Measurements from ENCODE around the gene TSPAN1.
"Not testable (repeated sequence)": the region's sequence is repeated elsewhere in the genome, so short reads cannot be mapped to it uniquely, and the experiment has no call there.

GRCh38 chr1:46223055-46223454 lies 48.2 kb downstream of the TSPAN1 start:
- not testable (repeated sequence) for TF ChIP-seq MAX (IDR thresholded peaks at IDR 0.05); TAF1 (conservative IDR thresholded peaks at IDR 0.05); GABPA (IDR thresholded peaks at IDR 0.05 in 1 of 2, conservative IDR thresholded peaks at IDR 0.05 in 1 of 2); FOXA1 (IDR thresholded peaks at IDR 0.05); CTCF (IDR thresholded peaks at IDR 0.05; ENCODE audit: low read depth, low read length, missing input control); SP1 (IDR thresholded peaks at IDR 0.05); YY1 (IDR thresholded peaks at IDR 0.05); REST (IDR thresholded peaks at IDR 0.05); RAD21 (IDR thresholded peaks at IDR 0.05); EGR1 (IDR thresholded peaks at IDR 0.05; ENCODE audit: low read depth in 2 of 2); NR2F2 (IDR thresholded peaks at IDR 0.05)
- TF ChIP-seq, protein P1, sequence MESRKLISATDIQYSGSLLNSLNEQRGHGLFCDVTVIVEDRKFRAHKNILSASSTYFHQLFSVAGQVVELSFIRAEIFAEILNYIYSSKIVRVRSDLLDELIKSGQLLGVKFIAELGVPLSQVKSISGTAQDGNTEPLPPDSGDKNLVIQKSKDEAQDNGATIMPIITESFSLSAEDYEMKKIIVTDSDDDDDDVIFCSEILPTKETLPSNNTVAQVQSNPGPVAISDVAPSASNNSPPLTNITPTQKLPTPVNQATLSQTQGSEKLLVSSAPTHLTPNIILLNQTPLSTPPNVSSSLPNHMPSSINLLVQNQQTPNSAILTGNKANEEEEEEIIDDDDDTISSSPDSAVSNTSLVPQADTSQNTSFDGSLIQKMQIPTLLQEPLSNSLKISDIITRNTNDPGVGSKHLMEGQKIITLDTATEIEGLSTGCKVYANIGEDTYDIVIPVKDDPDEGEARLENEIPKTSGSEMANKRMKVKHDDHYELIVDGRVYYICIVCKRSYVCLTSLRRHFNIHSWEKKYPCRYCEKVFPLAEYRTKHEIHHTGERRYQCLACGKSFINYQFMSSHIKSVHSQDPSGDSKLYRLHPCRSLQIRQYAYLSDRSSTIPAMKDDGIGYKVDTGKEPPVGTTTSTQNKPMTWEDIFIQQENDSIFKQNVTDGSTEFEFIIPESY (IDR thresholded peaks at IDR 0.05), result not testable (repeated sequence)

All from liver (tissue), 3 donors.